CD4-positive, alpha-beta T cell treated with Interleukin-17A for 4 hours (primary cell): ENCODE results near the gene LNPEP.
"Not testable (repeated sequence)": the region's sequence is repeated elsewhere in the genome, so short reads cannot be mapped to it uniquely, and the experiment has no call there.

Experiments
- DNase-seq: peaks from one replicate; pipeline ENCODE4 v3.0.0-alpha.2; 2020; ENCODE audit warnings: mixed read lengths

LNPEP gene

GRCh38 chr5:97070234-97070633 is 134.4 kb downstream of the LNPEP start:
- no peak for DNase-seq

- no peak for DNase-seq
These were observed 135.2 kb downstream of the LNPEP start for GRCh38 chr5:97071101-97071500.

GRCh38 chr5:97071993-97072392 is 136.1 kb downstream of the LNPEP start:
- DNase-seq, result no peak

- no peak for DNase-seq
These were observed 136.8 kb downstream of the LNPEP start for GRCh38 chr5:97072696-97073095.

- no peak for DNase-seq
These were observed 137.5 kb downstream of the LNPEP start for GRCh38 chr5:97073420-97073819.

- no peak for DNase-seq
These were observed 139.1 kb downstream of the LNPEP start for GRCh38 chr5:97074859-97075489.

- DNase-seq, result no peak
These were observed 139.8 kb downstream of the LNPEP start for GRCh38 chr5:97075649-97076048.

- DNase-seq, result no peak
These were observed 140.2 kb downstream of the LNPEP start for GRCh38 chr5:97076098-97076497.

GRCh38 chr5:97077246-97077645 is 141.4 kb downstream of the LNPEP start:
- no peak for DNase-seq

- no peak for DNase-seq
These were observed 143.3 kb downstream of the LNPEP start for GRCh38 chr5:97078958-97079743.

- DNase-seq, result not testable (repeated sequence)
These were observed 149.0 kb downstream of the LNPEP start for GRCh38 chr5:97084782-97085458.

- no peak for DNase-seq
These were observed 149.7 kb downstream of the LNPEP start for GRCh38 chr5:97085459-97086181.
